Tibial nerve (tissue), 4 donors: ENCODE measurements around the gene FER1L5. TPM values are rescaled to one million over a fixed set of nuclear protein-coding genes. Genes with fewer than 3 reads are reported as not detected.

Experiments used
- DNase-seq, 2 donors: peaks; one replicate each; pipeline ENCODE4 v3.0.0-alpha.2; 2019; ENCODE audit warnings: low spot score in 2 of 2
- H3K27ac ChIP-seq, 4 donors: fragments of 200-600 bp; sonication (generic) in 3 of 4; one replicate each; pipeline ENCODE4 v1.5.1; 2017 to 2019; ENCODE audit warnings: mild to moderate bottlenecking in 1 of 4
- H3K27me3 ChIP-seq, 2 donors: fragments of 200-600 bp; sonication (generic) in 1 of 2; one replicate each; pipeline versions ENCODE4 v1.5.1 to v1.6.0; 2017 to 2019
- H3K36me3 ChIP-seq, 3 donors: fragments of 200-600 bp; sonication (generic); one replicate each; pipeline ENCODE4 v1.5.1; 2018 to 2019
- H3K4me1 ChIP-seq, 4 donors: fragments of 200-600 bp; sonication (generic) in 3 of 4; one replicate each; pipeline ENCODE4 v1.5.1; 2017 to 2019
- H3K4me3 ChIP-seq, 4 donors: fragments of 200-600 bp; sonication (generic) in 3 of 4; one replicate each; pipeline ENCODE4 v1.5.1; 2017 to 2019; ENCODE audit warnings: mild to moderate bottlenecking in 1 of 4, moderate library complexity in 1 of 4
- H3K9me3 ChIP-seq, 4 donors: fragments of 200-600 bp; sonication (generic) in 3 of 4; one replicate each; pipeline ENCODE4 v1.5.1; 2017 to 2019
- CTCF ChIP-seq, 5 experiments: fragments of 200-600 bp in 3 of 5; fragments of 450-650 bp in 2 of 5; sonication (generic) in 3 of 5; IDR thresholded peaks; one replicate each; pipeline ENCODE4 v1.5.1; 2016 to 2019; ENCODE audit warnings: antibody characterized with exemption in 5 of 5, mild to moderate bottlenecking in 3 of 5, moderate library complexity in 2 of 5
- EP300 ChIP-seq, 2 donors: sonication (generic); formaldehyde crosslinking; IDR thresholded peaks; one replicate each; pipeline ENCODE4 v1.6.1; 2017; ENCODE audit warnings: antibody characterized with exemption in 2 of 2, mild to moderate bottlenecking in 1 of 2
- POLR2A ChIP-seq, 2 donors: fragments of 450-650 bp; IDR thresholded peaks; one replicate each; pipeline ENCODE4 v1.6.1; 2017; ENCODE audit warnings: antibody characterized with exemption in 2 of 2, mild to moderate bottlenecking in 2 of 2, moderate library complexity in 2 of 2
- WGBS, 2 donors: methylation state at CpG; one replicate each; pipeline ENCODE4 v1.1.5; 2018; 5-methylcytosine and 5-hydroxymethylcytosine counted together
- total RNA-seq, 4 donors: library from RNA; depleted of rRNA; stranded (reverse); fragments of >200 nt; gene quantifications; one replicate each; pipeline ENCODE4 v1.1.0, GENCODE V29; 2016

The FER1L5 gene
- total RNA-seq, 4 donors from 2014 or later = 0.20 to 0.60 TPM; not detected in 2

- no peak overlapping the region for H3K27ac ChIP-seq
- WGBS, 2 donors = 81 to 90% methylated on average over 2 of the region's 2 CpGs
- DNase-seq = no peak
Observed at GRCh38 chr2:96697476-96697875, 54.9 kb downstream of the FER1L5 start.

GRCh38 chr2:96698221-96698861 is 55.8 kb downstream of the FER1L5 start:
- Histone ChIP-seq H3K4me1 (no peaks in the 10 kb centered on the region), H3K4me3 (no peak overlapping the region), H3K36me3 (peaks cover 0 to 42% (median 0%) of the 10 kb centered on the region in 3 donors), H3K9me3 (no peaks in the 10 kb centered on the region), H3K27ac (no peak overlapping the region), H3K27me3 (no peaks in the 10 kb centered on the region)
- WGBS, 2 donors = 90 to 94% methylated on average over 14 of the region's 14 CpGs
- no peak for DNase-seq
- no peak for TF ChIP-seq EP300 (IDR thresholded peaks at IDR 0.05)
- no peak for TF ChIP-seq CTCF (IDR thresholded peaks at IDR 0.05)
- no peak for TF ChIP-seq POLR2A (IDR thresholded peaks at IDR 0.05)

More at GRCh38 chr2:96697476-96697875, 54.9 kb downstream of the FER1L5 start:
- TF ChIP-seq CTCF (IDR thresholded peaks at IDR 0.05) (no peak), POLR2A (IDR thresholded peaks at IDR 0.05) (no peak), EP300 (IDR thresholded peaks at IDR 0.05) (no peak)
- Histone ChIP-seq H3K9me3 (no peaks in the 10 kb centered on the region), H3K4me3 (no peak overlapping the region), H3K36me3 (peaks cover 0 to 34% (median 0%) of the 10 kb centered on the region in 3 donors), H3K4me1 (no peaks in the 10 kb centered on the region), H3K27me3 (no peaks in the 10 kb centered on the region)

GRCh38 chr2:96699021-96699420 is 56.5 kb downstream of the FER1L5 start:
- TF ChIP-seq EP300 (IDR thresholded peaks at IDR 0.05) (no peak), CTCF (IDR thresholded peaks at IDR 0.05) (no peak), POLR2A (IDR thresholded peaks at IDR 0.05) (no peak)
- H3K27me3 ChIP-seq = no peaks in the 10 kb centered on the region
- H3K4me3 ChIP-seq = no peak overlapping the region
- no peaks in the 10 kb centered on the region for H3K9me3 ChIP-seq
- peaks cover 0 to 46% (median 0%) of the 10 kb centered on the region in 3 donors for H3K36me3 ChIP-seq
- no peak overlapping the region for H3K27ac ChIP-seq
- no peak for DNase-seq
- 84 to 95% methylated on average over 6 of the region's 6 CpGs for WGBS, 2 donors
- H3K4me1 ChIP-seq = no peaks in the 10 kb centered on the region

- no peak for DNase-seq
- H3K9me3 ChIP-seq = no peaks in the 10 kb centered on the region
- 81 to 86% methylated on average over 9 of the region's 9 CpGs for WGBS, 2 donors
Observed at GRCh38 chr2:96699621-96700020, 57.1 kb downstream of the FER1L5 start.

More at GRCh38 chr2:96699621-96700020, 57.1 kb downstream of the FER1L5 start:
- Histone ChIP-seq H3K27ac (no peak overlapping the region), H3K36me3 (peaks cover 0 to 52% (median 0%) of the 10 kb centered on the region in 3 donors), H3K27me3 (no peaks in the 10 kb centered on the region), H3K4me1 (no peaks in the 10 kb centered on the region), H3K4me3 (no peak overlapping the region)
- TF ChIP-seq EP300 (IDR thresholded peaks at IDR 0.05) (no peak), CTCF (IDR thresholded peaks at IDR 0.05) (no peak), POLR2A (IDR thresholded peaks at IDR 0.05) (no peak)
